Transverse colon (tissue), 4 donors: ENCODE measurements around the gene CATSPER1. TPM values are rescaled to one million over a fixed set of nuclear protein-coding genes. Genes with fewer than 3 reads are reported as not detected.
A peak's percentile ranks its signal among the peaks of the same experiment; 100 is the strongest.

Source experiments
- DNase-seq: peaks from one replicate; pipeline ENCODE4 v3.0.0-alpha.2; 2019
- H3K27ac ChIP-seq, 4 donors: fragments of 200-600 bp; sonication (generic); 2 replicates each; pipeline ENCODE4 v1.5.1; 2016 to 2018; ENCODE audit warnings: inconsistent platforms in 4 of 4
- H3K27me3 ChIP-seq: fragments of 200-600 bp; sonication (generic); 2 replicates; pipeline ENCODE4 v1.5.1; 2017; ENCODE audit warnings: inconsistent platforms
- H3K36me3 ChIP-seq, 4 donors: fragments of 200-600 bp; sonication (generic); 2 replicates each; pipeline ENCODE4 v1.5.1; 2017 to 2019; ENCODE audit warnings: inconsistent platforms in 4 of 4
- H3K4me1 ChIP-seq, 4 donors: fragments of 200-600 bp; sonication (generic); 2 replicates each; pipeline ENCODE4 v1.5.1; 2017 to 2020; ENCODE audit warnings: inconsistent platforms in 4 of 4
- H3K4me3 ChIP-seq, 4 donors: fragments of 200-600 bp; sonication (generic); 1 replicate in 1 of 4; 2 replicates in 3 of 4; pipeline versions ENCODE4 v1.5.1 to v1.6.1; 2017 to 2019; ENCODE audit warnings: inconsistent platforms in 4 of 4
- H3K9me3 ChIP-seq, 2 donors: fragments of 200-600 bp; sonication (generic); 2 replicates each; pipeline ENCODE4 v1.5.1; 2017 to 2019; ENCODE audit warnings: inconsistent platforms in 2 of 2
- EP300 ChIP-seq: sonication (generic); formaldehyde crosslinking; IDR thresholded peaks from one replicate; pipeline ENCODE4 v1.6.1; 2017; ENCODE audit warnings: antibody characterized with exemption, low read depth
- POLR2A ChIP-seq: fragments of 450-650 bp; IDR thresholded peaks from one replicate; pipeline ENCODE4 v1.6.1; 2016; ENCODE audit warnings: antibody characterized with exemption, mild to moderate bottlenecking, moderate library complexity
- POLR2AphosphoS5 ChIP-seq, 3 donors: sonication (generic); formaldehyde crosslinking; IDR thresholded peaks; one replicate each; pipeline ENCODE4 v1.6.1; 2016; ENCODE audit warnings: antibody characterized with exemption in 3 of 3
- WGBS, 2 donors: methylation state at CpG; one replicate each; pipeline ENCODE4 v1.1.5; 2018; ENCODE audit warnings: low coverage in 1 of 2; 5-methylcytosine and 5-hydroxymethylcytosine counted together
- in situ Hi-C, 4 donors: fragments of 200-750 bp; cut with MboI; loops; one replicate each; pipeline versions ENCODE4 v1.15.0 to v1.15.1; 2017; ENCODE audit warnings: low sequenced_read_pairs in 3 of 4, low pct_ligation_motif_present in 1 of 4, low pct_unique_long_range_greater_than_20kb in 1 of 4
- intact Hi-C: fragments of 100-400 bp; cut with DNase I; formaldehyde crosslinking; loops from one replicate; pipeline ENCODE4 v1.15.1; 2023; ENCODE audit warnings: low total_unique reads
- total RNA-seq, 4 donors: library from RNA; depleted of rRNA; stranded (reverse); fragments of >200 nt; gene quantifications; one replicate each; pipeline ENCODE4 v1.1.0, GENCODE V29; 2016
- TF ChIP-seq, protein P1 (sequence below), 5 experiments: fragments of 200-600 bp in 3 of 5; fragments of 450-650 bp in 2 of 5; sonication (generic) in 3 of 5; IDR thresholded peaks; 1 replicate in 2 of 5; 2 replicates in 3 of 5; pipeline ENCODE4 v1.5.1; 2016 to 2017; ENCODE audit warnings: antibody characterized with exemption in 5 of 5, inconsistent platforms in 3 of 5, mild to moderate bottlenecking in 2 of 5, moderate library complexity in 1 of 5

CATSPER1 gene
- total RNA-seq, 4 donors from 2014 or later: not detected

- Histone ChIP-seq H3K36me3 (peaks cover 0 to 11% (median 1%) of the 10 kb centered on the region in 4 donors), H3K27ac (peak overlapping the region in 2 of 4 donors; percentile 93), H3K27me3 (no peaks in the 10 kb centered on the region), H3K9me3 (no peaks in the 10 kb centered on the region), H3K4me3 (peak overlapping the region in 1 of 4 donors; percentile 83), H3K4me1 (peaks cover 10 to 34% (median 24%) of the 10 kb centered on the region in 4 donors)
- no peak for DNase-seq
- WGBS, 2 donors: 80 to 83% methylated on average over 1 to 3 of the region's 3 CpGs
- intact Hi-C loops: loop anchor here (5.0 kb wide), 1 partner anchor 1050 kb away; no protein-coding TSS in a partner anchor
- TF ChIP-seq, protein P1, sequence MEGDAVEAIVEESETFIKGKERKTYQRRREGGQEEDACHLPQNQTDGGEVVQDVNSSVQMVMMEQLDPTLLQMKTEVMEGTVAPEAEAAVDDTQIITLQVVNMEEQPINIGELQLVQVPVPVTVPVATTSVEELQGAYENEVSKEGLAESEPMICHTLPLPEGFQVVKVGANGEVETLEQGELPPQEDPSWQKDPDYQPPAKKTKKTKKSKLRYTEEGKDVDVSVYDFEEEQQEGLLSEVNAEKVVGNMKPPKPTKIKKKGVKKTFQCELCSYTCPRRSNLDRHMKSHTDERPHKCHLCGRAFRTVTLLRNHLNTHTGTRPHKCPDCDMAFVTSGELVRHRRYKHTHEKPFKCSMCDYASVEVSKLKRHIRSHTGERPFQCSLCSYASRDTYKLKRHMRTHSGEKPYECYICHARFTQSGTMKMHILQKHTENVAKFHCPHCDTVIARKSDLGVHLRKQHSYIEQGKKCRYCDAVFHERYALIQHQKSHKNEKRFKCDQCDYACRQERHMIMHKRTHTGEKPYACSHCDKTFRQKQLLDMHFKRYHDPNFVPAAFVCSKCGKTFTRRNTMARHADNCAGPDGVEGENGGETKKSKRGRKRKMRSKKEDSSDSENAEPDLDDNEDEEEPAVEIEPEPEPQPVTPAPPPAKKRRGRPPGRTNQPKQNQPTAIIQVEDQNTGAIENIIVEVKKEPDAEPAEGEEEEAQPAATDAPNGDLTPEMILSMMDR (IDR thresholded peaks at IDR 0.05): no peak
- TF ChIP-seq EP300 (no peak), POLR2AphosphoS5 (IDR thresholded peaks at IDR 0.05) (no peak), POLR2A (no peak)
- in situ Hi-C loops: no loop called here
Measured at GRCh38 chr11:66072081-66072480, 45.8 kb upstream of the CATSPER1 start.

GRCh38 chr11:66071381-66071801 is 45.1 kb upstream of the CATSPER1 start:
- Histone ChIP-seq H3K36me3 (peaks cover 0 to 18% (median 5%) of the 10 kb centered on the region in 4 donors), H3K27ac (peak overlapping the region; percentile 93 to 95 (median 94)), H3K4me3 (peak overlapping the region in 3 of 4 donors; percentile 60 to 94 (median 83)), H3K27me3 (no peaks in the 10 kb centered on the region), H3K4me1 (peaks cover 10 to 34% (median 24%) of the 10 kb centered on the region in 4 donors), H3K9me3 (no peaks in the 10 kb centered on the region)
- in situ Hi-C loops: no loop called here
- WGBS, 2 donors: 30% methylated on average over 2 of the region's 2 CpGs; no CpG with 5 or more reads in 1 of the 2 donors
- TF ChIP-seq POLR2AphosphoS5 (IDR thresholded peaks at IDR 0.05) (no peak), POLR2A (no peak), EP300 (no peak)
- TF ChIP-seq, protein P1 (IDR thresholded peaks at IDR 0.05): no peak
- no peak for DNase-seq
- intact Hi-C loops: loop anchor here (5.0 kb wide), 1 partner anchor 1051 kb away; no protein-coding TSS in a partner anchor

GRCh38 chr11:66070604-66071380 is 44.5 kb upstream of the CATSPER1 start:
- Histone ChIP-seq H3K36me3 (peaks cover 0 to 20% (median 8%) of the 10 kb centered on the region in 4 donors), H3K4me3 (peak overlapping the region; percentile 60 to 94 (median 78)), H3K27me3 (no peaks in the 10 kb centered on the region), H3K9me3 (no peaks in the 10 kb centered on the region), H3K27ac (peak overlapping the region; percentile 93 to 95 (median 94)), H3K4me1 (peaks cover 10 to 34% (median 24%) of the 10 kb centered on the region in 4 donors)
- 5% methylated on average over 32 of the region's 60 CpGs; no CpG with 5 or more reads in 1 of the 2 donors for WGBS, 2 donors
- in situ Hi-C loops: no loop called here
- intact Hi-C loops: loop anchor here (5.0 kb wide), 1 partner anchor 1052 kb away; no protein-coding TSS in a partner anchor
- TF ChIP-seq EP300 (no peak), POLR2AphosphoS5 (IDR thresholded peaks at IDR 0.05) (no peak), POLR2A (no peak)
- TF ChIP-seq, protein P1 (IDR thresholded peaks at IDR 0.05): no peak
- peak; percentile 43 for DNase-seq
